OCI-LY7 (cell line): Measurements from ENCODE around the gene NFIX. TPM values are rescaled to one million over a fixed set of nuclear protein-coding genes. Genes with fewer than 3 reads are reported as not detected.

Experiments
- BruUV-seq: library from RNA; stranded (reverse); fragments of 400-500 nt; replicated peaks from 2 replicates; lab custom pipeline; 2021; lab: Mats Ljungman, UMichigan
- CTCF ChIA-PET: fragments of 300-600 bp; sonication (Branson Sonifier 250); formaldehyde crosslinking; loops from one replicate; lab custom pipeline; 2022; ENCODE audit warnings: antibody characterized with exemption; ENCODE audit not compliant: unreplicated experiment; lab: Charles Lee
- POLR2A ChIA-PET: fragments of 300-600 bp; sonication (Branson Sonifier 250); formaldehyde crosslinking; loops from one replicate; lab custom pipeline; 2022; ENCODE audit warnings: antibody characterized with exemption; lab: Charles Lee
- DNase-seq: peaks from one replicate; pipeline ENCODE4 v3.0.0-alpha.2; 2015; ENCODE audit warnings: low spot score
- H2AFZ ChIP-seq: fragments of 200-600 bp; sonication (generic), shearing (Covaris generic); 2 replicates; pipeline ENCODE4 v1.6.1; 2014; ENCODE audit warnings: mild to moderate bottlenecking, antibody characterized with exemption, low read length, moderate library complexity
- H3K27ac ChIP-seq: fragments of 200-600 bp; sonication (generic); 2 replicates; pipeline ENCODE4 v1.5.1; 2014; ENCODE audit warnings: mixed run types, low read depth, mild to moderate bottlenecking, moderate library complexity, low read length, inconsistent platforms; ENCODE audit not compliant: poor library complexity, severe bottlenecking
- H3K36me3 ChIP-seq: fragments of 200-600 bp; sonication (generic); 2 replicates; pipeline ENCODE4 v1.6.1; 2014; ENCODE audit warnings: mild to moderate bottlenecking, antibody characterized with exemption, low read length, moderate library complexity, mixed read lengths; ENCODE audit not compliant: insufficient read depth
- H3K4me1 ChIP-seq: fragments of 200-600 bp; sonication (generic); 2 replicates; pipeline ENCODE4 v1.5.1; 2014; ENCODE audit warnings: mild to moderate bottlenecking, low read length; ENCODE audit not compliant: insufficient read depth, poor library complexity, severe bottlenecking
- H3K4me2 ChIP-seq: fragments of 200-600 bp; sonication (generic); 2 replicates; pipeline ENCODE4 v1.6.1; 2014; ENCODE audit warnings: mild to moderate bottlenecking, low read length
- H3K4me3 ChIP-seq: fragments of 200-600 bp; sonication (generic); 2 replicates; pipeline ENCODE4 v1.5.1; 2014; ENCODE audit warnings: mild to moderate bottlenecking, low read depth, low read length; ENCODE audit not compliant: poor library complexity, severe bottlenecking
- H3K79me2 ChIP-seq: fragments of 200-600 bp; sonication (generic); 2 replicates; pipeline ENCODE4 v1.6.1; 2016; ENCODE audit warnings: low read depth, mild to moderate bottlenecking, low read length, moderate library complexity, mixed read lengths; ENCODE audit not compliant: insufficient read depth
- H3K9me2 ChIP-seq: fragments of 200-600 bp; sonication (generic); 2 replicates; pipeline ENCODE4 v1.6.1; 2016; ENCODE audit warnings: mild to moderate bottlenecking, low read length, mixed read lengths; ENCODE audit not compliant: insufficient read depth
- H3K9me3 ChIP-seq: fragments of 200-600 bp; sonication (generic); 2 replicates; pipeline ENCODE4 v1.6.1; 2014; ENCODE audit warnings: mild to moderate bottlenecking, mixed run types, low read length, mixed read lengths
- H4K20me1 ChIP-seq: fragments of 200-600 bp; sonication (generic); 2 replicates; pipeline ENCODE4 v1.6.1; 2014; ENCODE audit warnings: mild to moderate bottlenecking, antibody characterized with exemption, low read length, moderate library complexity, mixed read lengths; ENCODE audit not compliant: insufficient read depth
- EZH2phosphoT487 ChIP-seq: fragments of 200-600 bp; sonication (generic); IDR thresholded peaks from 2 replicates; pipeline ENCODE4 v1.6.1; 2018; ENCODE audit warnings: low read depth, borderline replicate concordance, mild to moderate bottlenecking, mixed run types, antibody characterized with exemption, low read length, moderate library complexity, mixed read lengths
- intact Hi-C: fragments of 100-400 bp; cut with micrococcal nuclease; formaldehyde crosslinking; loops from one replicate; pipeline ENCODE4 v1.10.0; 2022; ENCODE audit not compliant: unreplicated experiment
- total RNA-seq, 2 experiments: library from RNA; depleted of rRNA in 1 of 2; stranded (reverse); fragments of >200 nt in 1 of 2; shearing (Covaris generic) in 1 of 2; gene quantifications; 2 replicates each; pipeline ENCODE4 v1.2.3, GENCODE V29; 2014 to 2022
- TF ChIP-seq, protein P1 (sequence below): fragments of 200-600 bp; sonication (generic); conservative IDR thresholded peaks from 2 replicates; pipeline ENCODE4 v1.5.1; 2014; ENCODE audit warnings: mild to moderate bottlenecking, antibody characterized with exemption, low read length, moderate library complexity, mixed read lengths

The NFIX gene
- total RNA-seq, 2 experiments from 2014 or later: 0.16 to 0.72 TPM

DNA sequence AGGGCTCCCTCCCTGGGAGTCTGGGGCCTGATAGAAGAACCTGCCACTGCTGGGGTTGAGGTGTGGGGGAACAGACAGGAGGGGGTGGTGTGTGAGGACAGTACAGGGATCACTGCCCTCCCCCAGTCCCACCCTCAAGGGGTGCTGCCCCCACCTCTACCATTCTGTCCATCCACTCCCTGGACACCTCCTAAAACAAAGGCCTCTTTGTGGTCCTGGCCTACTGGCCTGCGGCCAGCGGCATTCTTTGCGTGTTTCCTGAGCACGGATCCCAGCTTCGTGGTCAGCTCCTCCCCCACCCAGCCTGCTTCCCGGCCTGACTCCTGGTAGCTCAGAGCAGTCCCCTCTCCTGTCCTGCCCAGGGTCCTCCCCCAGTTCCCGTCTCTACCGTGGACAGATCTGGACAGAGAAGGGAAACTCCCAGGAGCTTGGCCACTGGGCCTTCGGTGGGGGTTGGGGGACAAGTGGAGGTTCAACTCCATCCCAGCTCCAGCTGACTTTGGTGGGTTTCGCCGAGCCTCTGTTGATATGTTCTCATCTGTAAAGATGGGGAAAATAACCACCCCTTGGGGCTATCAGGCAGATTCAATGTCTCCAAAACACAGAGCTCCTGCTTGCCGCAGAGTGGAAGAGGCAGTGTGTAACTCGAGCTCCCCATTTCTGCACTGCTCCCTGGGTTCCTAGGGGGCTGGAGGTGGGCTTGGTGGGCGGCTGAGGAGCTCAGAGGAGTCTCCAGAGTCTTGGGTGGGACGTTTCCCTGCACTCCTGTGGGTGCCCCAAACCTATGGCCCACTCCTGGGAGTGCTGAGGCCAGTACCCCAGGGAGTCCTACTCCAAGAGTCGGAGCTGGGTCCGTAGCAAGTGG is 58.7 kb downstream of the NFIX start:
- Histone ChIP-seq H3K27ac (no peak overlapping the region), H4K20me1 (no peaks in the 10 kb centered on the region), H3K4me3 (no peak overlapping the region), H2AFZ (no peak overlapping the region), H3K4me2 (no peak overlapping the region), H3K36me3 (no peaks in the 10 kb centered on the region), H3K9me2 (no peaks in the 10 kb centered on the region), H3K79me2 (no peaks in the 10 kb centered on the region), H3K4me1 (no peaks in the 10 kb centered on the region), H3K9me3 (no peaks in the 10 kb centered on the region)
- no TSS peak for BruUV-seq
- CTCF ChIA-PET: no interaction called here
- no peak for TF ChIP-seq EZH2phosphoT487
- TF ChIP-seq, protein P1, sequence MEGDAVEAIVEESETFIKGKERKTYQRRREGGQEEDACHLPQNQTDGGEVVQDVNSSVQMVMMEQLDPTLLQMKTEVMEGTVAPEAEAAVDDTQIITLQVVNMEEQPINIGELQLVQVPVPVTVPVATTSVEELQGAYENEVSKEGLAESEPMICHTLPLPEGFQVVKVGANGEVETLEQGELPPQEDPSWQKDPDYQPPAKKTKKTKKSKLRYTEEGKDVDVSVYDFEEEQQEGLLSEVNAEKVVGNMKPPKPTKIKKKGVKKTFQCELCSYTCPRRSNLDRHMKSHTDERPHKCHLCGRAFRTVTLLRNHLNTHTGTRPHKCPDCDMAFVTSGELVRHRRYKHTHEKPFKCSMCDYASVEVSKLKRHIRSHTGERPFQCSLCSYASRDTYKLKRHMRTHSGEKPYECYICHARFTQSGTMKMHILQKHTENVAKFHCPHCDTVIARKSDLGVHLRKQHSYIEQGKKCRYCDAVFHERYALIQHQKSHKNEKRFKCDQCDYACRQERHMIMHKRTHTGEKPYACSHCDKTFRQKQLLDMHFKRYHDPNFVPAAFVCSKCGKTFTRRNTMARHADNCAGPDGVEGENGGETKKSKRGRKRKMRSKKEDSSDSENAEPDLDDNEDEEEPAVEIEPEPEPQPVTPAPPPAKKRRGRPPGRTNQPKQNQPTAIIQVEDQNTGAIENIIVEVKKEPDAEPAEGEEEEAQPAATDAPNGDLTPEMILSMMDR: no peak
- intact Hi-C loops: no loop called here
- POLR2A ChIA-PET: interaction anchor here (0.5 kb wide), 1 partner anchor 2000 kb away, joined by 4 read pairs; no protein-coding TSS in a partner anchor
- DNase-seq: no peak

DNA sequence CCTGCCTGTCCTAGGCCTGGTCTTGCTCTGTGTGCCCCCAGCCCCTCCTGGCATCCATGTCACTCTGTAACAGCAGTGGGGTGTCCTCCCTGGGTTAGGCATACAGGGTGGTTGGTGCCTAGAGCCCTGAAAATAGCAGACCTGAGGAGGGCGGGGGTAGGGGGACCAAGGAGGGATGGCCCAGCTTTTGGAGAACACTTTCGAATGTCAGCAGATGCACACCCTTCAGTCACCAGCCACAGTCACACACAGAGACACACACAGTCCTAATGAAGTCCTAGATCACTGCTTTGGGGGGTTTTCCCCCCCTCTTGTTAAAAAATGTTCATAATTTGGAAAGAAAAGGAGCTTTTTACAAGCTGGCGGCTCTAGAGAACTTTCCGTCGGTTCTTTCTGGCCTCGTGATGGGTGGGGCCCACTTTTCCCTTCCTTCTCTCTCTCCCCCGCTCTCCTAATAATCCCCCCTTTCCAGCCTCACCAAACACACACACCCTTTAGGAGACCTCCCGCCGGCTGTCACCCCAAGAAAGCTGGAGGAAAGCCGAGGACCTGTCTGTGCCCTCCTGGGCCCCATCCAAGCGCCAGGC is 59.4 kb downstream of the NFIX start:
- Histone ChIP-seq H4K20me1 (no peaks in the 10 kb centered on the region), H3K79me2 (no peaks in the 10 kb centered on the region), H3K27ac (no peak overlapping the region), H3K4me2 (no peak overlapping the region), H2AFZ (no peak overlapping the region), H3K36me3 (no peaks in the 10 kb centered on the region), H3K4me3 (no peak overlapping the region), H3K9me3 (no peaks in the 10 kb centered on the region), H3K9me2 (no peaks in the 10 kb centered on the region), H3K4me1 (no peaks in the 10 kb centered on the region)
- no peak for DNase-seq
- TF ChIP-seq EZH2phosphoT487: no peak
- TF ChIP-seq, protein P1: no peak
- no TSS peak for BruUV-seq
- intact Hi-C loops: no loop called here
- ChIA-PET CTCF (interaction anchor here (0.6 kb wide), 1 partner anchor 351 kb away, joined by 3 read pairs; no protein-coding TSS in a partner anchor), POLR2A (interaction anchor here (0.5 kb wide), 1 partner anchor 1999 kb away, joined by 4 read pairs; no protein-coding TSS in a partner anchor)
